GM12878 (cell line): ENCODE measurements around the gene TIAM1.

Experiments used
- CEBPZ ChIP-seq: fragments of 150-350 bp; IDR thresholded peaks from 2 replicates; pipeline ENCODE4 v1.6.1; 2016; ENCODE audit warnings: low read depth, low read length
- CHD4 ChIP-seq: fragments of 200-600 bp; sonication (generic); IDR thresholded peaks from 2 replicates; pipeline ENCODE4 v1.6.1; 2016; ENCODE audit warnings: mild to moderate bottlenecking
- FOXM1 ChIP-seq: IDR thresholded peaks from 2 replicates; pipeline ENCODE4 v1.6.1; 2012; ENCODE audit warnings: low read depth, mild to moderate bottlenecking, inconsistent platforms, low read length, moderate library complexity
- PKNOX1 ChIP-seq: fragments of 450-650 bp; IDR thresholded peaks from 2 replicates; pipeline ENCODE4 v1.6.1; 2016; ENCODE audit warnings: mild to moderate bottlenecking
- POLR2AphosphoS2 ChIP-seq: IDR thresholded peaks from 2 replicates; pipeline ENCODE4 v1.6.1; 2011; ENCODE audit warnings: low read depth, mild to moderate bottlenecking, low read length, improper control_type of control experiment, moderate library complexity
- SP1 ChIP-seq: IDR thresholded peaks from one replicate; pipeline ENCODE4 v1.6.1; 2011; ENCODE audit warnings: low read depth, low read length
- TF ChIP-seq, protein P1 (sequence below), 3 experiments: IDR thresholded peaks in 2 of 3; conservative IDR thresholded peaks in 1 of 3; 2 replicates each; pipeline ENCODE4 v1.5.1; 2011; ENCODE audit warnings: low read depth in 3 of 3, low read length in 3 of 3, mild to moderate bottlenecking in 3 of 3, control low read depth in 2 of 3, moderate library complexity in 2 of 3, inconsistent platforms in 1 of 3, mixed read lengths in 1 of 3; ENCODE audit not compliant: control insufficient read depth in 2 of 3, insufficient read depth in 1 of 3; ENCODE audit errors: extremely low read depth in 1 of 3
- TF ChIP-seq, protein P2 (sequence below): IDR thresholded peaks from 2 replicates; pipeline ENCODE4 v1.6.1; 2012; ENCODE audit warnings: mild to moderate bottlenecking, low read depth, low read length

- TF ChIP-seq PKNOX1 (no peak), POLR2AphosphoS2 (no peak), SP1 (no peak), FOXM1 (no peak), CEBPZ (no peak), CHD4 (no peak)
- TF ChIP-seq, protein P1, sequence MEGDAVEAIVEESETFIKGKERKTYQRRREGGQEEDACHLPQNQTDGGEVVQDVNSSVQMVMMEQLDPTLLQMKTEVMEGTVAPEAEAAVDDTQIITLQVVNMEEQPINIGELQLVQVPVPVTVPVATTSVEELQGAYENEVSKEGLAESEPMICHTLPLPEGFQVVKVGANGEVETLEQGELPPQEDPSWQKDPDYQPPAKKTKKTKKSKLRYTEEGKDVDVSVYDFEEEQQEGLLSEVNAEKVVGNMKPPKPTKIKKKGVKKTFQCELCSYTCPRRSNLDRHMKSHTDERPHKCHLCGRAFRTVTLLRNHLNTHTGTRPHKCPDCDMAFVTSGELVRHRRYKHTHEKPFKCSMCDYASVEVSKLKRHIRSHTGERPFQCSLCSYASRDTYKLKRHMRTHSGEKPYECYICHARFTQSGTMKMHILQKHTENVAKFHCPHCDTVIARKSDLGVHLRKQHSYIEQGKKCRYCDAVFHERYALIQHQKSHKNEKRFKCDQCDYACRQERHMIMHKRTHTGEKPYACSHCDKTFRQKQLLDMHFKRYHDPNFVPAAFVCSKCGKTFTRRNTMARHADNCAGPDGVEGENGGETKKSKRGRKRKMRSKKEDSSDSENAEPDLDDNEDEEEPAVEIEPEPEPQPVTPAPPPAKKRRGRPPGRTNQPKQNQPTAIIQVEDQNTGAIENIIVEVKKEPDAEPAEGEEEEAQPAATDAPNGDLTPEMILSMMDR (IDR thresholded peaks at IDR 0.05 in 2 of 3, conservative IDR thresholded peaks at IDR 0.05 in 1 of 3; ENCODE audit: control insufficient read depth in 2 of 3, extremely low read depth in 1 of 3, insufficient read depth in 1 of 3, low read depth in 3 of 3, low read length in 3 of 3), result no peak
- TF ChIP-seq, protein P2, sequence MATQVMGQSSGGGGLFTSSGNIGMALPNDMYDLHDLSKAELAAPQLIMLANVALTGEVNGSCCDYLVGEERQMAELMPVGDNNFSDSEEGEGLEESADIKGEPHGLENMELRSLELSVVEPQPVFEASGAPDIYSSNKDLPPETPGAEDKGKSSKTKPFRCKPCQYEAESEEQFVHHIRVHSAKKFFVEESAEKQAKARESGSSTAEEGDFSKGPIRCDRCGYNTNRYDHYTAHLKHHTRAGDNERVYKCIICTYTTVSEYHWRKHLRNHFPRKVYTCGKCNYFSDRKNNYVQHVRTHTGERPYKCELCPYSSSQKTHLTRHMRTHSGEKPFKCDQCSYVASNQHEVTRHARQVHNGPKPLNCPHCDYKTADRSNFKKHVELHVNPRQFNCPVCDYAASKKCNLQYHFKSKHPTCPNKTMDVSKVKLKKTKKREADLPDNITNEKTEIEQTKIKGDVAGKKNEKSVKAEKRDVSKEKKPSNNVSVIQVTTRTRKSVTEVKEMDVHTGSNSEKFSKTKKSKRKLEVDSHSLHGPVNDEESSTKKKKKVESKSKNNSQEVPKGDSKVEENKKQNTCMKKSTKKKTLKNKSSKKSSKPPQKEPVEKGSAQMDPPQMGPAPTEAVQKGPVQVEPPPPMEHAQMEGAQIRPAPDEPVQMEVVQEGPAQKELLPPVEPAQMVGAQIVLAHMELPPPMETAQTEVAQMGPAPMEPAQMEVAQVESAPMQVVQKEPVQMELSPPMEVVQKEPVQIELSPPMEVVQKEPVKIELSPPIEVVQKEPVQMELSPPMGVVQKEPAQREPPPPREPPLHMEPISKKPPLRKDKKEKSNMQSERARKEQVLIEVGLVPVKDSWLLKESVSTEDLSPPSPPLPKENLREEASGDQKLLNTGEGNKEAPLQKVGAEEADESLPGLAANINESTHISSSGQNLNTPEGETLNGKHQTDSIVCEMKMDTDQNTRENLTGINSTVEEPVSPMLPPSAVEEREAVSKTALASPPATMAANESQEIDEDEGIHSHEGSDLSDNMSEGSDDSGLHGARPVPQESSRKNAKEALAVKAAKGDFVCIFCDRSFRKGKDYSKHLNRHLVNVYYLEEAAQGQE, result no peak
Observed at GRCh38 chr21:31337996-31338907, 5.8 kb downstream of the TIAM1 start.
